HEK293 (cell line): ENCODE results near the gene KIAA0825.
"Not testable (repeated sequence)": the region's sequence is repeated elsewhere in the genome, so short reads cannot be mapped to it uniquely, and the experiment has no call there.

ENCODE experiments used
- GFI1B ChIP-seq: fragments of 450-650 bp; formaldehyde crosslinking; IDR thresholded peaks from 2 replicates; pipeline ENCODE4 v1.5.1; 2016; ENCODE audit warnings: missing biosample characterization, missing genetic modification characterization
- TF ChIP-seq, protein P1 (sequence below): fragments of 450-650 bp; formaldehyde crosslinking; IDR thresholded peaks from 2 replicates; pipeline ENCODE4 v1.5.1; 2016; ENCODE audit warnings: missing biosample characterization, missing genetic modification characterization, low read depth
- TF ChIP-seq, protein P2 (sequence below): fragments of 450-650 bp; formaldehyde crosslinking; IDR thresholded peaks from 2 replicates; pipeline ENCODE4 v1.5.1; 2016; ENCODE audit warnings: missing biosample characterization, missing genetic modification characterization

DNA sequence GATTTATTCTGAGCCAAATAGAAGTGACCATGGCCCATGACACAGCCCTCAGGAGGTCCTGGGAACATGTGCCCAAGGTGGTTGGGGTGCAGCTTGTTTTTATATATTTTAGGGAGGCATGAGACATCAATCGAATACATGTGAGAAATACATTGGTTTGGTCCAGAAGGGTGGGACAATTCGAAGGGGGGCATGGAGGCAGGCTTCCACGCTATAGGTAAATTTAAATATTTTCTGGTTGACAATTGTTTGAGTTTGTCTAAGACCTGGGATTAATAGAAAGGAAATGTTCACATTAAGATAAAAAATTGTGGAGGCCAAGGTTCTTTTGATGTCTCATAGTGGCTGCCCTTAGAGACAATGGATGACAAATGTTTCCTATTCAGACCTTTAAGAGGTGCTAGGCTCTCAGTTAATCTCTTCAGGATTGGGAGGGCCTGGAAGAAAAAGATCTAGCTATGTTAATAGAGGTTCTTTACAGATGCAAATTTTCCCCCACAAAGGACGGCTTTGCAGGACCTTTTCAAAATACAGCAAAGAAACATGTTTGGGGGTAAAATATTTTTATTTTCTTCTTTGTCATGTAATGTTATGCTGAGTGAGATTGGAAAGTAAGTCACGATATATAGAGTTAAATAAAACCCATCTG is 263.4 kb downstream of the KIAA0825 start:
- TF ChIP-seq, protein P1, sequence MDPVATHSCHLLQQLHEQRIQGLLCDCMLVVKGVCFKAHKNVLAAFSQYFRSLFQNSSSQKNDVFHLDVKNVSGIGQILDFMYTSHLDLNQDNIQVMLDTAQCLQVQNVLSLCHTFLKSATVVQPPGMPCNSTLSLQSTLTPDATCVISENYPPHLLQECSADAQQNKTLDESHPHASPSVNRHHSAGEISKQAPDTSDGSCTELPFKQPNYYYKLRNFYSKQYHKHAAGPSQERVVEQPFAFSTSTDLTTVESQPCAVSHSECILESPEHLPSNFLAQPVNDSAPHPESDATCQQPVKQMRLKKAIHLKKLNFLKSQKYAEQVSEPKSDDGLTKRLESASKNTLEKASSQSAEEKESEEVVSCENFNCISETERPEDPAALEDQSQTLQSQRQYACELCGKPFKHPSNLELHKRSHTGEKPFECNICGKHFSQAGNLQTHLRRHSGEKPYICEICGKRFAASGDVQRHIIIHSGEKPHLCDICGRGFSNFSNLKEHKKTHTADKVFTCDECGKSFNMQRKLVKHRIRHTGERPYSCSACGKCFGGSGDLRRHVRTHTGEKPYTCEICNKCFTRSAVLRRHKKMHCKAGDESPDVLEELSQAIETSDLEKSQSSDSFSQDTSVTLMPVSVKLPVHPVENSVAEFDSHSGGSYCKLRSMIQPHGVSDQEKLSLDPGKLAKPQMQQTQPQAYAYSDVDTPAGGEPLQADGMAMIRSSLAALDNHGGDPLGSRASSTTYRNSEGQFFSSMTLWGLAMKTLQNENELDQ (tag by site-specific recombination) = not testable (repeated sequence)
- TF ChIP-seq GFI1B (tag by site-specific recombination) = not testable (repeated sequence)
- TF ChIP-seq, protein P2, sequence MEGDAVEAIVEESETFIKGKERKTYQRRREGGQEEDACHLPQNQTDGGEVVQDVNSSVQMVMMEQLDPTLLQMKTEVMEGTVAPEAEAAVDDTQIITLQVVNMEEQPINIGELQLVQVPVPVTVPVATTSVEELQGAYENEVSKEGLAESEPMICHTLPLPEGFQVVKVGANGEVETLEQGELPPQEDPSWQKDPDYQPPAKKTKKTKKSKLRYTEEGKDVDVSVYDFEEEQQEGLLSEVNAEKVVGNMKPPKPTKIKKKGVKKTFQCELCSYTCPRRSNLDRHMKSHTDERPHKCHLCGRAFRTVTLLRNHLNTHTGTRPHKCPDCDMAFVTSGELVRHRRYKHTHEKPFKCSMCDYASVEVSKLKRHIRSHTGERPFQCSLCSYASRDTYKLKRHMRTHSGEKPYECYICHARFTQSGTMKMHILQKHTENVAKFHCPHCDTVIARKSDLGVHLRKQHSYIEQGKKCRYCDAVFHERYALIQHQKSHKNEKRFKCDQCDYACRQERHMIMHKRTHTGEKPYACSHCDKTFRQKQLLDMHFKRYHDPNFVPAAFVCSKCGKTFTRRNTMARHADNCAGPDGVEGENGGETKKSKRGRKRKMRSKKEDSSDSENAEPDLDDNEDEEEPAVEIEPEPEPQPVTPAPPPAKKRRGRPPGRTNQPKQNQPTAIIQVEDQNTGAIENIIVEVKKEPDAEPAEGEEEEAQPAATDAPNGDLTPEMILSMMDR (tag by site-specific recombination) = not testable (repeated sequence)
